ENCODE results near the gene COMMD1.

DNA sequence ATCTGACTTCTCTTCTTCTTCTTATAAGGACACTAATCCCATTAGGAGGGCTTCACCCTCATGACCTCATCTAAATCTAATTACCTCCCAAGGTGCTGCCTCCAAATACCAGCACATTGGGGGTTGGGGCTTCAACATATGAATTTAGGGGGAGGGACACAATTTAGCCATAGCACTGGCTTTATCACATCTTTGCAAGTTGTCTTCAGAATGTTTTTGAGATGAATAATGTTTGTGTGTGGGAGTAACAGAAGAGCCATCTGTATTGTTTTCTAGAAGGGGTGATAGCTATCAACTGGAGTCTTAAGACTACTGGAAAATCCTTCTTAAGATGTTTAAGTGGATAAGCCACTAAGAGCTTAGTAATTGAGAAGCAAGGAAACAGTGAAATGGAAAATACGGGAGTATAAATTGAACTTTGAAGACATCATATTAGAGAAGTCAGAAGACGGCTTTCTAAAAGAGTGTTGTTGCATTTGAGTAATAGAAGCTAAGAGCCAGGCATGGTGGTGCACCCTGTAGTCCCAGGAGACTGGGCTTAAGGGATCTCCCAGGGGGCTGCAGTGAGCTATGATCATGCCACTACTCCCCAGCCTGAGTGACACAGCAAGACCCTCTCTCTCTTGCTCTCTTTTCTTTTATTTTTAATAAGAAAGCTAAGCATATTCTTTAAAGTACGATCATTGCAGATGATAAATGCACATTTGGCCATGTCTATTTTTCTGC lies 257.8 kb downstream of the COMMD1 start:
- TF ChIP-seq GLIS3 (CRISPR knock-in tag; IDR thresholded peaks at IDR 0.05) (no peak), ZNF8 (CRISPR knock-in tag; IDR thresholded peaks at IDR 0.05) (no peak), ZNF565 (CRISPR knock-in tag; conservative IDR thresholded peaks at IDR 0.05; ENCODE audit: low read depth) (no peak), RARB (CRISPR knock-in tag; IDR thresholded peaks at IDR 0.05) (no peak), PPARA (CRISPR knock-in tag; IDR thresholded peaks at IDR 0.05; ENCODE audit: borderline replicate concordance) (no peak), ISL1 (CRISPR knock-in tag; IDR thresholded peaks at IDR 0.05) (no peak), ZC3H10 (CRISPR knock-in tag; IDR thresholded peaks at IDR 0.05) (no peak), ZFP3 (CRISPR knock-in tag; IDR thresholded peaks at IDR 0.05) (no peak)
- TF ChIP-seq, protein P1, sequence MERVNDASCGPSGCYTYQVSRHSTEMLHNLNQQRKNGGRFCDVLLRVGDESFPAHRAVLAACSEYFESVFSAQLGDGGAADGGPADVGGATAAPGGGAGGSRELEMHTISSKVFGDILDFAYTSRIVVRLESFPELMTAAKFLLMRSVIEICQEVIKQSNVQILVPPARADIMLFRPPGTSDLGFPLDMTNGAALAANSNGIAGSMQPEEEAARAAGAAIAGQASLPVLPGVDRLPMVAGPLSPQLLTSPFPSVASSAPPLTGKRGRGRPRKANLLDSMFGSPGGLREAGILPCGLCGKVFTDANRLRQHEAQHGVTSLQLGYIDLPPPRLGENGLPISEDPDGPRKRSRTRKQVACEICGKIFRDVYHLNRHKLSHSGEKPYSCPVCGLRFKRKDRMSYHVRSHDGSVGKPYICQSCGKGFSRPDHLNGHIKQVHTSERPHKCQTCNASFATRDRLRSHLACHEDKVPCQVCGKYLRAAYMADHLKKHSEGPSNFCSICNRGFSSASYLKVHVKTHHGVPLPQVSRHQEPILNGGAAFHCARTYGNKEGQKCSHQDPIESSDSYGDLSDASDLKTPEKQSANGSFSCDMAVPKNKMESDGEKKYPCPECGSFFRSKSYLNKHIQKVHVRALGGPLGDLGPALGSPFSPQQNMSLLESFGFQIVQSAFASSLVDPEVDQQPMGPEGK (CRISPR knock-in tag; IDR thresholded peaks at IDR 0.05; ENCODE audit: borderline replicate concordance) = no peak
- TF ChIP-seq, protein P2, sequence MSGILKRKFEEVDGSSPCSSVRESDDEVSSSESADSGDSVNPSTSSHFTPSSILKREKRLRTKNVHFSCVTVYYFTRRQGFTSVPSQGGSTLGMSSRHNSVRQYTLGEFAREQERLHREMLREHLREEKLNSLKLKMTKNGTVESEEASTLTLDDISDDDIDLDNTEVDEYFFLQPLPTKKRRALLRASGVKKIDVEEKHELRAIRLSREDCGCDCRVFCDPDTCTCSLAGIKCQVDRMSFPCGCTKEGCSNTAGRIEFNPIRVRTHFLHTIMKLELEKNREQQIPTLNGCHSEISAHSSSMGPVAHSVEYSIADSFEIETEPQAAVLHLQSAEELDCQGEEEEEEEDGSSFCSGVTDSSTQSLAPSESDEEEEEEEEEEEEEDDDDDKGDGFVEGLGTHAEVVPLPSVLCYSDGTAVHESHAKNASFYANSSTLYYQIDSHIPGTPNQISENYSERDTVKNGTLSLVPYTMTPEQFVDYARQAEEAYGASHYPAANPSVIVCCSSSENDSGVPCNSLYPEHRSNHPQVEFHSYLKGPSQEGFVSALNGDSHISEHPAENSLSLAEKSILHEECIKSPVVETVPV (CRISPR knock-in tag; IDR thresholded peaks at IDR 0.05) = no peak
- TF ChIP-seq, protein P3, sequence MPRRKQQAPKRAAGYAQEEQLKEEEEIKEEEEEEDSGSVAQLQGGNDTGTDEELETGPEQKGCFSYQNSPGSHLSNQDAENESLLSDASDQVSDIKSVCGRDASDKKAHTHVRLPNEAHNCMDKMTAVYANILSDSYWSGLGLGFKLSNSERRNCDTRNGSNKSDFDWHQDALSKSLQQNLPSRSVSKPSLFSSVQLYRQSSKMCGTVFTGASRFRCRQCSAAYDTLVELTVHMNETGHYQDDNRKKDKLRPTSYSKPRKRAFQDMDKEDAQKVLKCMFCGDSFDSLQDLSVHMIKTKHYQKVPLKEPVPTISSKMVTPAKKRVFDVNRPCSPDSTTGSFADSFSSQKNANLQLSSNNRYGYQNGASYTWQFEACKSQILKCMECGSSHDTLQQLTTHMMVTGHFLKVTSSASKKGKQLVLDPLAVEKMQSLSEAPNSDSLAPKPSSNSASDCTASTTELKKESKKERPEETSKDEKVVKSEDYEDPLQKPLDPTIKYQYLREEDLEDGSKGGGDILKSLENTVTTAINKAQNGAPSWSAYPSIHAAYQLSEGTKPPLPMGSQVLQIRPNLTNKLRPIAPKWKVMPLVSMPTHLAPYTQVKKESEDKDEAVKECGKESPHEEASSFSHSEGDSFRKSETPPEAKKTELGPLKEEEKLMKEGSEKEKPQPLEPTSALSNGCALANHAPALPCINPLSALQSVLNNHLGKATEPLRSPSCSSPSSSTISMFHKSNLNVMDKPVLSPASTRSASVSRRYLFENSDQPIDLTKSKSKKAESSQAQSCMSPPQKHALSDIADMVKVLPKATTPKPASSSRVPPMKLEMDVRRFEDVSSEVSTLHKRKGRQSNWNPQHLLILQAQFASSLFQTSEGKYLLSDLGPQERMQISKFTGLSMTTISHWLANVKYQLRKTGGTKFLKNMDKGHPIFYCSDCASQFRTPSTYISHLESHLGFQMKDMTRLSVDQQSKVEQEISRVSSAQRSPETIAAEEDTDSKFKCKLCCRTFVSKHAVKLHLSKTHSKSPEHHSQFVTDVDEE (CRISPR knock-in tag; IDR thresholded peaks at IDR 0.05) = no peak

Measured in SK-N-SH treated with all-trans-retinoic acid at 6 μM for 48 hours (cell line).